Stomach (tissue), 9 donors: Measurements from ENCODE around the gene PRKCB. TPM values are rescaled to one million over a fixed set of nuclear protein-coding genes. Genes with fewer than 3 reads are reported as not detected.

Experiments used
- DNase-seq, 2 donors: peaks; one replicate each; pipeline versions ENCODE4 v3.0.0 to v3.0.0-alpha.2; 2013 to 2019
- H3K27ac ChIP-seq, 5 donors: fragments of 200-600 bp in 4 of 5; sonication (generic) in 4 of 5; one replicate each; pipeline ENCODE4 v1.5.1; 2013 to 2019; ENCODE audit warnings: mild to moderate bottlenecking in 1 of 5, moderate library complexity in 1 of 5
- H3K27me3 ChIP-seq, 3 donors: fragments of 200-600 bp; sonication (generic); one replicate each; pipeline ENCODE4 v1.5.1; 2017 to 2019; ENCODE audit warnings: mixed run types in 1 of 3
- H3K36me3 ChIP-seq, 4 donors: fragments of 200-600 bp; sonication (generic); 1 replicate in 3 of 4; 2 replicates in 1 of 4; pipeline ENCODE4 v1.5.1; 2016 to 2019
- H3K4me1 ChIP-seq, 4 donors: fragments of 200-600 bp; sonication (generic); one replicate each; pipeline ENCODE4 v1.5.1; 2016 to 2019
- H3K4me3 ChIP-seq, 4 donors: fragments of 200-600 bp; sonication (generic) in 3 of 4; one replicate each; pipeline ENCODE4 v1.5.1; 2016 to 2019; ENCODE audit warnings: mild to moderate bottlenecking in 1 of 4
- H3K9me3 ChIP-seq, 4 donors: fragments of 200-600 bp; sonication (generic); one replicate each; pipeline ENCODE4 v1.5.1; 2016 to 2019
- EP300 ChIP-seq: sonication (generic); formaldehyde crosslinking; IDR thresholded peaks from one replicate; pipeline ENCODE4 v1.6.1; 2017; ENCODE audit warnings: antibody characterized with exemption
- POLR2A ChIP-seq, 4 donors: fragments of 450-650 bp; IDR thresholded peaks; one replicate each; pipeline ENCODE4 v1.6.1; 2016; ENCODE audit warnings: antibody characterized with exemption in 4 of 4, control low read depth in 2 of 4, mild to moderate bottlenecking in 1 of 4, moderate library complexity in 1 of 4
- POLR2AphosphoS5 ChIP-seq, 3 donors: sonication (generic); formaldehyde crosslinking; IDR thresholded peaks; one replicate each; pipeline ENCODE4 v1.6.1; 2016; ENCODE audit warnings: antibody characterized with exemption in 3 of 3
- WGBS, 5 donors: extraction: QIAGEN DNeasy Blood & Tissue Kit in 3 of 5; methylation state at CpG; one replicate each; pipeline versions ENCODE4 v1.1.5 to v1.1.7; 2013 to 2018; 5-methylcytosine and 5-hydroxymethylcytosine counted together
- intact Hi-C: fragments of 100-400 bp; cut with DNase I; formaldehyde crosslinking; loops from one replicate; pipeline ENCODE4 v1.15.1; 2023; ENCODE audit warnings: low total_unique reads
- polyA plus RNA-seq, 3 donors: library from polyadenylated mRNA; stranded (reverse); fragments of 200-250 nt; gene quantifications; one replicate each; pipeline ENCODE4 v1.2.3, GENCODE V29; 2013
- total RNA-seq, 5 donors: library from RNA; depleted of rRNA; stranded (reverse); fragments of >200 nt; gene quantifications; one replicate each; pipeline versions ENCODE4 v1.1.0 to v1.2.3, GENCODE V29; 2014 to 2016
- TF ChIP-seq, protein P1 (sequence below), 7 experiments: fragments of 450-650 bp in 4 of 7; fragments of 200-600 bp in 3 of 7; sonication (generic) in 3 of 7; IDR thresholded peaks; one replicate each; pipeline ENCODE4 v1.5.1; 2016 to 2019; ENCODE audit warnings: antibody characterized with exemption in 7 of 7, control low read depth in 2 of 7, mild to moderate bottlenecking in 1 of 7
- donor health status: healthy with polysubstance abuse.
- donor health status: Bipolar disorder and iron deficiency.
- donor health status: healthy.

PRKCB gene
- total and polyA plus RNA-seq, 8 donors: 1.1 to 49.6 (median 14.7) TPM

DNA sequence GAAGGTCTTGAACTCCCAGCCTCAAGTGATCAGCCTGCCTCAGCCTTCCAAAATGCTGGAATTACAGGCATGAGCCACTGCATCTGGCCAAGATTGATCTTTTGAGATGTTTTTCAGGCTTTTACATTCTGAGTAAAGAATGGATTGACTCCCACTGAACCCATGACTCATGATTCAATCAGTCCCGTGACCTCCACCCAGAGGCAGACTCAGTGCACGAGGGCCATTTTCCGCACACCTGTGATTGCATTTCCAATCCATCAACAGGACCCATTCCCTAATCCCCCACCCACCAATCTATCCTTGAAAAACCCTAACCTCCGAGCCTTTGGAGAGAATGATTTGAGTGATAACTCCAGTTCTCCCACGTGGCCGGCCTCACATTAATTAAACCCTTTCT is 40.4 kb upstream of the PRKCB start:
- Histone ChIP-seq H3K27ac (no peak overlapping the region), H3K9me3 (no peaks in the 10 kb centered on the region), H3K36me3 (no peaks in the 10 kb centered on the region), H3K4me1 (no peaks in the 10 kb centered on the region), H3K4me3 (no peak overlapping the region), H3K27me3 (peaks cover 0 to 10% (median 0%) of the 10 kb centered on the region in 3 donors)
- intact Hi-C loops: no loop called here
- 68 to 77% (median 76%) methylated on average over 6 of the region's 6 CpGs for WGBS, 5 donors
- no peak for DNase-seq
- TF ChIP-seq POLR2AphosphoS5 (IDR thresholded peaks at IDR 0.05): no peak
- TF ChIP-seq POLR2A (IDR thresholded peaks at IDR 0.05): no peak
- TF ChIP-seq, protein P1, sequence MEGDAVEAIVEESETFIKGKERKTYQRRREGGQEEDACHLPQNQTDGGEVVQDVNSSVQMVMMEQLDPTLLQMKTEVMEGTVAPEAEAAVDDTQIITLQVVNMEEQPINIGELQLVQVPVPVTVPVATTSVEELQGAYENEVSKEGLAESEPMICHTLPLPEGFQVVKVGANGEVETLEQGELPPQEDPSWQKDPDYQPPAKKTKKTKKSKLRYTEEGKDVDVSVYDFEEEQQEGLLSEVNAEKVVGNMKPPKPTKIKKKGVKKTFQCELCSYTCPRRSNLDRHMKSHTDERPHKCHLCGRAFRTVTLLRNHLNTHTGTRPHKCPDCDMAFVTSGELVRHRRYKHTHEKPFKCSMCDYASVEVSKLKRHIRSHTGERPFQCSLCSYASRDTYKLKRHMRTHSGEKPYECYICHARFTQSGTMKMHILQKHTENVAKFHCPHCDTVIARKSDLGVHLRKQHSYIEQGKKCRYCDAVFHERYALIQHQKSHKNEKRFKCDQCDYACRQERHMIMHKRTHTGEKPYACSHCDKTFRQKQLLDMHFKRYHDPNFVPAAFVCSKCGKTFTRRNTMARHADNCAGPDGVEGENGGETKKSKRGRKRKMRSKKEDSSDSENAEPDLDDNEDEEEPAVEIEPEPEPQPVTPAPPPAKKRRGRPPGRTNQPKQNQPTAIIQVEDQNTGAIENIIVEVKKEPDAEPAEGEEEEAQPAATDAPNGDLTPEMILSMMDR (IDR thresholded peaks at IDR 0.05): no peak
- TF ChIP-seq EP300: no peak

DNA sequence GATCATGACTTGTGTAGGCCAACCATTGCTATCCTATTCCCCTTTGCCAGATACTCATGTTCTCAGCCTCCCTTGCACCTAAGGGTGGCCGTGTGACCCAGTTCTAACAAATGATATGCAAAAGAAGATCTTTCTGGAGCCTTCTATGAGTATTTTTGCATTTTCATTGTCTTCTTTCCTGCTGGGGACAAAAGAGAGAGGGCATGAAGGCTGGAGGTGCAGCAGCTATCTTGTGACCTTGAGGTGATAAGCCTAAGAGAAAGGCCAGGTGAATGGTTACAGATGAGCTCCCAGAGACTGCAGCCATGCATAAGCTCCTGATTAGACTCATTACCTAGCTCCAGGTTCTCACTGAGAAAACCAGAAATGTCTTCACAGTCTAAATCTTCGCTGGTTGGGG is 38.8 kb upstream of the PRKCB start:
- TF ChIP-seq, protein P1 (IDR thresholded peaks at IDR 0.05): no peak
- TF ChIP-seq POLR2AphosphoS5 (IDR thresholded peaks at IDR 0.05) (no peak), EP300 (no peak), POLR2A (IDR thresholded peaks at IDR 0.05) (no peak)
- intact Hi-C loops: no loop called here
- no peak for DNase-seq
- Histone ChIP-seq H3K27me3 (peaks cover 0 to 10% (median 0%) of the 10 kb centered on the region in 3 donors), H3K27ac (no peak overlapping the region), H3K9me3 (no peaks in the 10 kb centered on the region), H3K36me3 (no peaks in the 10 kb centered on the region), H3K4me1 (no peaks in the 10 kb centered on the region), H3K4me3 (no peak overlapping the region)
- WGBS, 5 donors: 78 to 84% (median 81%) methylated on average over 2 of the region's 2 CpGs

DNA sequence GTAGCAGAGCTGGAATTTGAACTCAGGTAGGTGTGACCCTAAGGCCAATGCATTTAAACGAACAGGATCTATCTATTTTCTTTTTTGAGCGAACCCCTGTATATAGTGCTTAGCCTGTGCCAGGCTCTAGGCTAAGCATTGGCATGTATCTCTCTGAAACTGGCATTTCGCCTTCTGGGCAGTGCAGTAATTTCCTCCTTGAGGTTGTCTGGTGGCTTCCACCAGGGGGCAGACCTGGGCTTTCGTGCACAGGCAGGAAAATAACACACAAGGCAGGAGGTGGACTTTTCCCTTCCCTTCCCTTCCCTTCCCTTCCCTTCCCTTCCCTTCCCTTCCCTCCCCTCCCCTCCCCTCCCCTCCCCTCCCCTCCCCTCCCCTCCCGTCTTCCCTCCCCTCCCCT is 34.4 kb upstream of the PRKCB start:
- WGBS, 5 donors: 4 to 9% (median 6%) methylated on average over 4 to 5 of the region's 5 CpGs
- no peak for TF ChIP-seq POLR2A (IDR thresholded peaks at IDR 0.05)
- TF ChIP-seq, protein P1 (IDR thresholded peaks at IDR 0.05): peak in 5 of 7 experiments; percentile 48 to 62 (median 57)
- Histone ChIP-seq H3K27me3 (peaks cover 0 to 10% (median 0%) of the 10 kb centered on the region in 3 donors), H3K4me3 (no peak overlapping the region), H3K9me3 (no peaks in the 10 kb centered on the region), H3K36me3 (no peaks in the 10 kb centered on the region), H3K27ac (no peak overlapping the region), H3K4me1 (peaks cover 0 to 17% (median 10%) of the 10 kb centered on the region in 4 donors)
- intact Hi-C loops: loop anchor here (10.0 kb wide), 1 partner anchor 233 kb away; no protein-coding TSS in a partner anchor
- peak; percentile 83 to 85 for DNase-seq

DNA sequence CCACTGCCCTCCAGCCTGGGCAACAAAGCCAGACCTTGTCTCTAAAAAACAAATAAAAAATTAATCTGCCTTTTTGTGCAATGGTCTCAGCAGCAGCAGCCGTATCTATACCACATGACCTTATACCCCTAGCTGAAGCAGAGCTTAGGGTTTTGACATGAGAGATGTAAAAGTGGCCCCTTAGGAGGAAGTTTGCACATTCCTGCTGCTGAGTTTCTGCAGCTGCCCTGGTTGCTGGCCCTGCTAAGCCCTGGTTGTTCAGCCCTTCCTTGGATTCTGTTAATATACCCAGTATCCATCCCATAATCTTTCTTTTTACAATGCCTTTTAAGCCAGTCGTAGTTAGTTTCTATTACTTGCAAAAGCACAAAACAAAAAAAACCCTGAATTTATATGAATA is 33.0 kb upstream of the PRKCB start:
- TF ChIP-seq POLR2A (IDR thresholded peaks at IDR 0.05) (no peak), POLR2AphosphoS5 (IDR thresholded peaks at IDR 0.05) (no peak), EP300 (no peak)
- TF ChIP-seq, protein P1 (IDR thresholded peaks at IDR 0.05): no peak
- no peak overlapping the region for H3K4me3 ChIP-seq
- intact Hi-C loops: loop anchor here (10.0 kb wide), 1 partner anchor 232 kb away; no protein-coding TSS in a partner anchor
- H3K36me3 ChIP-seq: no peaks in the 10 kb centered on the region
- peaks cover 0 to 6% (median 0%) of the 10 kb centered on the region in 3 donors for H3K27me3 ChIP-seq
- H3K27ac ChIP-seq: no peak overlapping the region
- 15 to 34% (median 30%) methylated on average over 2 of the region's 2 CpGs for WGBS, 5 donors
- peak in 1 of 2 donors; percentile 10 for DNase-seq
- H3K9me3 ChIP-seq: no peaks in the 10 kb centered on the region
- H3K4me1 ChIP-seq: peaks cover 0 to 17% (median 10%) of the 10 kb centered on the region in 4 donors
